ENCODE measurements around the gene MRPL20. TPM values are rescaled to one million over a fixed set of nuclear protein-coding genes. Genes with fewer than 3 reads are reported as not detected.

The MRPL20 gene
- total RNA-seq, 1 donor from 2014 or later = 96.1 TPM

- H3K36me3 Mint-ChIP-seq = no peaks in the 10 kb centered on the region
- H2AFZ ChIP-seq (replicated peaks) = no peak overlapping the region
- peaks cover 16% of the 10 kb centered on the region for H3K4me1 ChIP-seq
- peaks cover 24% of the 10 kb centered on the region for H3F3A ChIP-seq (ENCODE audit: low read depth)
- no peaks in the 10 kb centered on the region for H3K79me2 ChIP-seq (ENCODE audit: low read depth)
- peaks cover 13% of the 10 kb centered on the region for H3K4me1 Mint-ChIP-seq
- H3K9me3 Mint-ChIP-seq = no peaks in the 10 kb centered on the region
- no peak overlapping the region for H3K27ac ChIP-seq
- H3K4me3 ChIP-seq = no peak overlapping the region
- no peak overlapping the region for H3K9ac ChIP-seq
- H3K27me3 ChIP-seq = peaks cover 35% of the 10 kb centered on the region
- no peak overlapping the region for H3K4me3 Mint-ChIP-seq
- H3K4me2 ChIP-seq = no peak overlapping the region
- no peaks in the 10 kb centered on the region for H3K9me3 ChIP-seq (ENCODE audit: low read depth)
- H3K36me3 ChIP-seq = no peaks in the 10 kb centered on the region
- peaks cover 11% of the 10 kb centered on the region for H3K27me3 Mint-ChIP-seq (ENCODE audit: insufficient read depth, low read depth)
- no peak for TF ChIP-seq EZH2phosphoT487 (IDR thresholded peaks at IDR 0.05)
- no peak for TF ChIP-seq CTCF (IDR thresholded peaks at IDR 0.05)
- TF ChIP-seq EZH2 (IDR thresholded peaks at IDR 0.05) = no peak
- no peak overlapping the region for H3K27ac Mint-ChIP-seq
- H4K20me1 ChIP-seq (ENCODE audit: low read depth) = peaks cover 3% of the 10 kb centered on the region
- DNase-seq (ENCODE audit: low spot score) = no peak
These were observed 31.7 kb upstream of the MRPL20 start for GRCh38 chr1:1438531-1439381.

GRCh38 chr1:1437904-1438376 lies 30.8 kb upstream of the MRPL20 start:
- no peak overlapping the region for H3K27ac Mint-ChIP-seq
- no peaks in the 10 kb centered on the region for H3K79me2 ChIP-seq (ENCODE audit: low read depth)
- TF ChIP-seq EZH2phosphoT487 (IDR thresholded peaks at IDR 0.05) (no peak), EZH2 (IDR thresholded peaks at IDR 0.05) (no peak), CTCF (IDR thresholded peaks at IDR 0.05) (no peak)
- H3K27me3 Mint-ChIP-seq (ENCODE audit: insufficient read depth, low read depth) = peaks cover 11% of the 10 kb centered on the region
- H3K4me3 Mint-ChIP-seq = no peak overlapping the region
- DNase-seq (ENCODE audit: low spot score) = no peak
- H3K4me2 ChIP-seq = no peak overlapping the region
- no peaks in the 10 kb centered on the region for H3K9me3 ChIP-seq (ENCODE audit: low read depth)
- H3K4me3 ChIP-seq = no peak overlapping the region
- H3K9me3 Mint-ChIP-seq = no peaks in the 10 kb centered on the region
- H3K9ac ChIP-seq = no peak overlapping the region
- H3F3A ChIP-seq (ENCODE audit: low read depth) = peaks cover 33% of the 10 kb centered on the region
- peaks cover 7% of the 10 kb centered on the region for H4K20me1 ChIP-seq (ENCODE audit: low read depth)
- no peaks in the 10 kb centered on the region for H3K36me3 ChIP-seq
- peaks cover 24% of the 10 kb centered on the region for H3K4me1 ChIP-seq
- peaks cover 18% of the 10 kb centered on the region for H3K4me1 Mint-ChIP-seq
- no peaks in the 10 kb centered on the region for H3K36me3 Mint-ChIP-seq
- H2AFZ ChIP-seq (replicated peaks) = no peak overlapping the region
- no peak overlapping the region for H3K27ac ChIP-seq
- peaks cover 35% of the 10 kb centered on the region for H3K27me3 ChIP-seq

- Histone ChIP-seq H3K4me1 (peaks cover 31% of the 10 kb centered on the region), H3K4me2 (no peak overlapping the region), H3K9ac (no peak overlapping the region), H3K9me3 (ENCODE audit: low read depth) (no peaks in the 10 kb centered on the region), H3K36me3 (no peaks in the 10 kb centered on the region), H2AFZ (replicated peaks) (no peak overlapping the region), H4K20me1 (ENCODE audit: low read depth) (peaks cover 7% of the 10 kb centered on the region), H3K79me2 (ENCODE audit: low read depth) (no peaks in the 10 kb centered on the region), H3K27me3 (peaks cover 35% of the 10 kb centered on the region), H3K4me3 (no peak overlapping the region), H3F3A (ENCODE audit: low read depth) (peaks cover 38% of the 10 kb centered on the region), H3K27ac (no peak overlapping the region)
- Mint-ChIP-seq H3K4me3 (no peak overlapping the region), H3K27me3 (ENCODE audit: insufficient read depth, low read depth) (peaks cover 11% of the 10 kb centered on the region), H3K9me3 (no peaks in the 10 kb centered on the region), H3K36me3 (no peaks in the 10 kb centered on the region), H3K4me1 (peaks cover 22% of the 10 kb centered on the region), H3K27ac (no peak overlapping the region)
- no peak for DNase-seq (ENCODE audit: low spot score)
- TF ChIP-seq EZH2 (IDR thresholded peaks at IDR 0.05) = no peak
- TF ChIP-seq EZH2phosphoT487 (IDR thresholded peaks at IDR 0.05) = no peak
- no peak for TF ChIP-seq CTCF (IDR thresholded peaks at IDR 0.05)
These were observed 30.2 kb upstream of the MRPL20 start for GRCh38 chr1:1437033-1437903.

All from neural progenitor cell (in vitro differentiated cells).